Measurements from ENCODE around the gene SPOCK2. TPM values are rescaled to one million over a fixed set of nuclear protein-coding genes. Genes with fewer than 3 reads are reported as not detected.

The SPOCK2 gene
- total and polyA plus RNA-seq, 7 donors = 1.8 to 5.3 (median 3.3) TPM

DNA sequence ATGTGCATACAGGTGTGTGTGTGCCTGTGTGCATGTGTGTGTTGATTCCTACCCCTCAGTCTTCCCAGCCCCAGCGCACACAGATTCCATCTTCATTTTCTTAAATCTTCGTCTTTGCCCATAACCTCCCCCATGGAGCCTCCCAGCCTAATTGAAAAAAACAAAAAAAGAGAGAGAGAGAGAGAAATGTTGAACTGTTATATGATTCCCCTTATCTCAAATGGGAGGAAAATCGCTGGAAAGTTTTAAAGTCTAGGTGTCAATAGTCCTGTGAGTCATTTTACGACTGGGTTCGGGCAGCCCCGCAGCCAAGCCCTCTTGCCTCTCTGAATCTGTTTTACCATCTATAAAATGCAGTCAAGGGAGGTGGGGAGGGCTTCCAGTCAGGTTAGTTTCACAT is 60.9 kb downstream of the SPOCK2 start:
- no peaks in the 10 kb centered on the region for H3K27me3 ChIP-seq (ENCODE audit: insufficient read depth in 3 of 3, low read length in 2 of 3)
- H3K4me3 ChIP-seq = no peak overlapping the region
- H3K9me3 ChIP-seq = no peaks in the 10 kb centered on the region
- intact Hi-C loops (cut with DNase I) = no loop called here
- DNase-seq = no peak
- ATAC-seq = no peak
- WGBS, 3 donors = 81 to 87% (median 85%) methylated on average over 6 of the region's 6 CpGs
- H3K4me1 ChIP-seq = no peaks in the 10 kb centered on the region
- TF ChIP-seq, protein P1, sequence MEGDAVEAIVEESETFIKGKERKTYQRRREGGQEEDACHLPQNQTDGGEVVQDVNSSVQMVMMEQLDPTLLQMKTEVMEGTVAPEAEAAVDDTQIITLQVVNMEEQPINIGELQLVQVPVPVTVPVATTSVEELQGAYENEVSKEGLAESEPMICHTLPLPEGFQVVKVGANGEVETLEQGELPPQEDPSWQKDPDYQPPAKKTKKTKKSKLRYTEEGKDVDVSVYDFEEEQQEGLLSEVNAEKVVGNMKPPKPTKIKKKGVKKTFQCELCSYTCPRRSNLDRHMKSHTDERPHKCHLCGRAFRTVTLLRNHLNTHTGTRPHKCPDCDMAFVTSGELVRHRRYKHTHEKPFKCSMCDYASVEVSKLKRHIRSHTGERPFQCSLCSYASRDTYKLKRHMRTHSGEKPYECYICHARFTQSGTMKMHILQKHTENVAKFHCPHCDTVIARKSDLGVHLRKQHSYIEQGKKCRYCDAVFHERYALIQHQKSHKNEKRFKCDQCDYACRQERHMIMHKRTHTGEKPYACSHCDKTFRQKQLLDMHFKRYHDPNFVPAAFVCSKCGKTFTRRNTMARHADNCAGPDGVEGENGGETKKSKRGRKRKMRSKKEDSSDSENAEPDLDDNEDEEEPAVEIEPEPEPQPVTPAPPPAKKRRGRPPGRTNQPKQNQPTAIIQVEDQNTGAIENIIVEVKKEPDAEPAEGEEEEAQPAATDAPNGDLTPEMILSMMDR (IDR thresholded peaks at IDR 0.05) = no peak
- no peaks in the 10 kb centered on the region for H3K36me3 ChIP-seq (ENCODE audit: insufficient read depth in 1 of 2, low read depth in 1 of 2)
- H3K27ac ChIP-seq = no peak overlapping the region

- H3K9me3 ChIP-seq = no peaks in the 10 kb centered on the region
- peak; percentile 66 to 77 for DNase-seq
- no peak overlapping the region for H3K4me3 ChIP-seq
- intact Hi-C loops (cut with DNase I) = no loop called here
- H3K27me3 ChIP-seq (ENCODE audit: insufficient read depth in 3 of 3, low read length in 2 of 3) = no peaks in the 10 kb centered on the region
- H3K4me1 ChIP-seq = no peaks in the 10 kb centered on the region
- WGBS, 3 donors = 70 to 75% (median 70%) methylated on average over 14 of the region's 14 CpGs
- TF ChIP-seq, protein P1 (IDR thresholded peaks at IDR 0.05) = no peak
- H3K36me3 ChIP-seq (ENCODE audit: insufficient read depth in 1 of 2, low read depth in 1 of 2) = no peaks in the 10 kb centered on the region
- ATAC-seq = no peak
- H3K27ac ChIP-seq = no peak overlapping the region
Observed at GRCh38 chr10:72026278-72027111, 61.9 kb downstream of the SPOCK2 start.

DNA sequence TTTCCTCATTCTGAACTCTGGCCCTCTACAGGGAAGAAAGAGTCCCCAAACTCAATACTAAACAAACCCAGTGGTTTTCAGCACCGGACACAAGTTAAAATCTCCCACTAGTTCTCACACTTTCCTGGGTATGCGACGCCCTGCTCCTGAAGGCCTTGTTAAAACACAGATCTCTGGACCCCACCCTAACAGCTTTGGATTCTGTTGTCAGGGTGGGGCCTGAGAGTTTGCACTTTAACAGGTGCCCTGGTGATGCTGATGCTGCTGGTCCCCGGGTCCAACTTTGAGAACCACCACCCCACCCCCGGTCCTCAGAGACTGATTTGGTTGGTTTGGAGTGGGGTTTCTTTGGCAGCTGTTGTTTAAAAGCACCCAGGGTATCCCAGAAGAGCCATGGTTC is 62.5 kb downstream of the SPOCK2 start:
- intact Hi-C loops (cut with DNase I) = no loop called here
- no peaks in the 10 kb centered on the region for H3K4me1 ChIP-seq
- WGBS, 3 donors = 61 to 70% (median 69%) methylated on average over 5 of the region's 5 CpGs
- no peak overlapping the region for H3K4me3 ChIP-seq
- no peak for ATAC-seq
- no peaks in the 10 kb centered on the region for H3K36me3 ChIP-seq (ENCODE audit: insufficient read depth in 1 of 2, low read depth in 1 of 2)
- no peaks in the 10 kb centered on the region for H3K9me3 ChIP-seq
- no peaks in the 10 kb centered on the region for H3K27me3 ChIP-seq (ENCODE audit: insufficient read depth in 3 of 3, low read length in 2 of 3)
- TF ChIP-seq, protein P1 (IDR thresholded peaks at IDR 0.05) = no peak
- no peak overlapping the region for H3K27ac ChIP-seq
- DNase-seq = no peak

DNA sequence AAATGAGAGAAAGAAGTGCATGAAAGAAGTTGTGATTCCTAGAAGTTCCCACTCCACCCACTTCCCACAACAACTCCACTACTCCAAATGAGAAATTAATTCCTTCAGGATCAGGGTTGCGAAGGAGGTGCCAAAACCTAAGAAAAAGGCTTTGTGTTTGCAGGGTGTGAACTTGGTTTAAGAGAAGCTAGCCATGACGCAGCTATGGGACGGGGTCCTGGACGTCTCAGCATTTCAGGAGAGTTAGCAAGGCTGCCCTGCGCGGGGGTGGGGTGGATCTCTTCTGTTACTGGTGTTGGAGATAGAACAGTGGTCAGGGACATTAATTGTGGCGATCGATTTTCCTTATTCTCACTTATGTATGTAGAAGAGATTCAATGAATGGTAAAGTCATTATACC is 63.0 kb downstream of the SPOCK2 start:
- Histone ChIP-seq H3K9me3 (no peaks in the 10 kb centered on the region), H3K27ac (no peak overlapping the region), H3K4me1 (no peaks in the 10 kb centered on the region), H3K4me3 (no peak overlapping the region), H3K27me3 (ENCODE audit: insufficient read depth in 3 of 3, low read length in 2 of 3) (no peaks in the 10 kb centered on the region), H3K36me3 (ENCODE audit: insufficient read depth in 1 of 2, low read depth in 1 of 2) (no peaks in the 10 kb centered on the region)
- intact Hi-C loops (cut with DNase I) = no loop called here
- TF ChIP-seq, protein P1 (IDR thresholded peaks at IDR 0.05) = no peak
- DNase-seq = no peak
- no peak for ATAC-seq
- WGBS, 3 donors = 92 to 96% (median 95%) methylated on average over 8 of the region's 8 CpGs

- Histone ChIP-seq H3K9me3 (no peaks in the 10 kb centered on the region), H3K4me1 (no peaks in the 10 kb centered on the region), H3K27ac (no peak overlapping the region), H3K4me3 (no peak overlapping the region), H3K36me3 (ENCODE audit: insufficient read depth in 1 of 2, low read depth in 1 of 2) (no peaks in the 10 kb centered on the region), H3K27me3 (ENCODE audit: insufficient read depth in 3 of 3, low read length in 2 of 3) (no peaks in the 10 kb centered on the region)
- TF ChIP-seq, protein P1 (IDR thresholded peaks at IDR 0.05) = no peak
- no peak for ATAC-seq
- WGBS, 3 donors = 90 to 97% (median 90%) methylated on average over 4 of the region's 4 CpGs
- intact Hi-C loops (cut with DNase I) = no loop called here
- no peak for DNase-seq
Observed at GRCh38 chr10:72024596-72024995, 63.8 kb downstream of the SPOCK2 start.
